NCI-H226 (cell line): Measurements from ENCODE around the gene BAD.

Source experiments
- DNase-seq: peaks from one replicate; pipeline ENCODE4 v3.0.0-alpha.2; 2015

The BAD gene

DNA sequence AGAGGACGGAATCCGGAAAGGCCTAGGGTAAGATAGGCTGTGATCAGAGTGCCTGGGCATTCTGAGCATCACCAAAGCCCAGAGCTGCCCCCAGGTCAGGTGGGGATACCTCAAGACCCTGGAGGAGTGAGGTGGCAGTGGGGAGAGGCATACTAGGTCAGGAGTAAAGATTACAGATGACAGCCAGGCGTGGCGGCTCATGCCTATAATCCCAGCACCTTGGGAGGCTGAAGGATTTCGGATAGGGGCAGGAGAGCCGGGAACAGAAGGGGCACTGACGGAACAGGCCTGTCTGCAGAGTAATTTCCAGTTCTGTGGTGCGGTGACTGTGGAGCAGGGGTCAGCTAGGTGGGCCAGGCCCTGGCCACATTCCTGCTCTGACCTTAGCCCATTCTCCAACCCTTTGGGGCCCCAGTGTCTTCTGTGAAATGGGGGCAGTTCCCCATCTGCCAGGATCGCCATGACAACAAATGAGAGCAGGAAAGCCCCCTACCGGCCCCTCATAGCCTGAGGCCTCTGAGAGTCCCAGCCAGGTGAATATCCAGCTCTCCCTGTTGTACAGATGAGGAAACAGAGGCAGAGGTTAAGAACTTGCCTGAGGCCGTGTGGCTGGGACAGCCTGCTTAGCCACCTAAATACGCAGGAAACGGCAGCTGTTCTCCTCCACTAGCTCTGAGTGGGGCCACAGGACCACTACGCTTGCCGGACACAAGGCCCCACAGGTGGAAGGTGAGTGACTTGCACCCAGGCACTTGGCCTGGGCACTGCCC is 9.2 kb downstream of the BAD start:
- DNase-seq, result no peak

DNA sequence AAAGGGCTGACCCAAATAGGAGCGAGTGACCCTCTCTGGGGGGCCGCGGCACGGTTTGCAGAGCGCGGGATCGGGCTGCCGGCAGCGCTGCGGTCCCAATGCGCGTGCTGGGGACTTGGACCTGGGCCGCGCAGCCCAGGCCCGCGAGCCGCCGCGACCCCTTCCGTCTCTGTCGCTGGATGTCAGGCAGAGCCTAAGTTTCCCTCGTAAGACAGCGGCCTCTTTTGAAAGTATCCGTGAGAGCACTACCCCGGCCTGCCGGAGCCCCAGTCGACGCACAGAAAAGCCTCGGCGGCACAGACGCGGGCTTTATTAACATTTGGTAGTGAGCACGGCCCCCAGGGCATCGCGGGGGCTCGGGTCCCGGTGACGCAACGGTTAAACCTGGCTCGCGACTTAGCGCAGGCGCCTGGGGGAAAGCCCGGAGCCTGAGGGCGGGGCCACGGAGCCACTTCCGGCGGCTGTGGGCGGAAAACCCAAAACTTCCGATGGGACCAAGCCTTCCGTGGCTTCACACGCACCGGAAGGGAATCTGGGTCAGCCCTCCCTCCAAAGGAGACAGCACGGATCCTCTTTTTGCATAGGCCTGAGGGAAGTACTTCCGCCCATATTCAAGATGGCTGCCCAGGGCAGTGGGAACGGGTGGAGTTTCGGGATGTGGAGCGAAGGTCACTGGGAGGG is 14.8 kb downstream of the BAD start:
- DNase-seq, result peak; percentile 100

DNA sequence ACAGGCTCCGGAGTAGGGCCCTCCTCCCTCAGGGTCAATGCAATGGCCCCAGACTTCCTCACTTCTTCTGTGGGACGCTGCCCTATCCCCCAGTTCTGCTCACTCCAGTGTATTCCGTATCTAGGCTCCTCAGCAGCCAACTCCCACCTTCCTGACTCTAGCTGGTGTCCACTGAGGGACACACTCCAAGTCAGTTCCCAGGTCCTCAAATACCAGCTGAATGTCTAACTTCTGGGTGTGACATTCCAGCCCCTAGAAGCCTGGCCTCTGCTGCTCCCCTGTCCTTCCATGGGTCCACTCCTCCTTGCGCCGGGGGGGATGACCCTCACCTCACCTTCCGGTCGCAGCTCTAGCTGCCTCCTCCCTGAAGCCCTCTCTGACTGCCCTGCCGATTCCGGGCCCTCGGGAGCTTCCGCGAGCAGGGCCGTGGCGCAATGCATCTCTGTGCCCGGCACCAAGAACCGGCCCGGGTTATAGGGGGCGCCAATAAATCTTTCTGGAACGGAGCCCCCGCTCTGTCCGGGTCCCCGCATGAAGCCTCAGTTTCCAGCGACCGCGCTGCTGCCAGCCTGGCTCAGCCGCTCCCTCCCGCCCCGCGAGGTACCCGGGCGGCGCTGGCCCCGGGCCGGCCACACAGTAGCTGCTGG is 15.4 kb downstream of the BAD start:
- peak; percentile 77 for DNase-seq

DNA sequence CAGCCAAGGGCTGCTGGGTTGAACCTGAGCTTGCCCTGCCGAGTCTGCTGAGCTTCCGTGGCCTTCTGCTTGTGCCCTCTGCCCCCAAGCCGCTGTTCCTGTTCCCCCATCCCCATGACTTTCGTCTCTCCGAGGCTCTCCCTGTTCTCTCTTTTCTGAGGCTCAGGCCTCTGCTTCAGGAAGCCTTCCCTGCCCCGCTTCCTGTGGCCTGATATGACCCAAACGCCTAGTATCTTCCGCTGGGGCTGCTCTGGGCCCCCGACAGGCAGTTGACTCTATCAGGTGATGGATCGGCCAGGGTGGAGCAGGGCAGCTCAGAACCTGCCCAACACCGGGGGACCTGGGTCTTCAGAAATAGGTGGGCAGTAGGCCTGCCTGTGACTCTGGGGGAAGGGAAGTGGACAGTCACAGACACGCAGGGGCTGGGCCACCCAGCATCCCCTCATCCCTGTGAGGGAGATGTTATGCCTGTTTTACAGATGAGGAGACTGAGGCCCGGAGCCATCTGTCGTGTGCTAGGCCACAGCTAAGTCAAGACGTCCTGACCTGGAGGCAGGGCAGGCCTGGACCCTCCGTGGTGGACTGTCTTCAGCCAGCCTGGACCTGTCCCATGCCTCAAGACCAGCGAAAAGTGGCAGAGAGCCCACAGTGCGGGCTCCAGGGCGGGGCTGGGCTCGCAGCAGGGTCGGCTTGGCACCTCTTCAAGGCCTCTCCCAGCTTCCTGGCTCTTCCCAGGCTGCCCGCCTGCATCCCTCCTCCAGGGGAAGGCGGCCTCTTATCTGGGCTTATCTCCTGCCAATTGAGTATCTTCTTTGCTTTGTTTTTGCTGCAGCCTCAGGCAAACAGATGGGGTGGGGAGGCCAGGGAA is 16.2 kb downstream of the BAD start:
- peak; percentile 95 for DNase-seq

DNA sequence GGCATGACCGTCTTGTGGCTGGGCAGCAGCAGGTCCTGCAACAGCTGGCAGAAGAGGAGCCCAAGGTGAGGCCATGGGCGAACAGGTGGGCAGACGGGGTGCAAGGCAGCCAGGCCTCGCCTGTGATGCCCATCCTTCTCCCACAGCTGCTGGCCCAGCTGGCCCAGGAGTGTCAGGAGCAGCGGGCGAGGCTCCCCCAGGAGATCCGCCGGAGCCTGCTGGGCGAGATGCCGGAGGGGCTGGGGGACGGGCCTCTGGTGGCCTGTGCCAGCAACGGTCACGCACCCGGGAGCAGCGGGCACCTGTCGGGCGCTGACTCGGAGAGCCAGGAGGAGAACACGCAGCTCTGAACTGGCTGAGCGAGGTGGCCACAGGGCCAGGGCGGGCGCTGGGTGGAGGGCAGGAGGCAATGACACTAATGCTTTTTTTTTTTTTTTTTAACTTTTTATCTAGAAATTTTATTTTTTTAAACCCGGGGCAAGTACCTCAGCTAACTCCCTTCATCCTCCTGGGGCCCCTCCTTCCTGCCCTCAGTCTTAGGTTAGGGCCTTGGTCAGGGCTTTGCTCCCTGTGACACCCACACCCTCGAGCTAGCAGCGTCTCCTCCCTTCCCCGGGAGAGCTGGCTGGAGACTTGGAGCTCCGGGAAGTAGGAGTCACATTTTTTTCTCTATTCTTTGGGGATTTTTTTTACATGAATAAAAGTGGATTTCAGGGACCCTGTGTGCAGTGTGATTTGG is 17.1 kb downstream of the BAD start:
- DNase-seq, result no peak

DNA sequence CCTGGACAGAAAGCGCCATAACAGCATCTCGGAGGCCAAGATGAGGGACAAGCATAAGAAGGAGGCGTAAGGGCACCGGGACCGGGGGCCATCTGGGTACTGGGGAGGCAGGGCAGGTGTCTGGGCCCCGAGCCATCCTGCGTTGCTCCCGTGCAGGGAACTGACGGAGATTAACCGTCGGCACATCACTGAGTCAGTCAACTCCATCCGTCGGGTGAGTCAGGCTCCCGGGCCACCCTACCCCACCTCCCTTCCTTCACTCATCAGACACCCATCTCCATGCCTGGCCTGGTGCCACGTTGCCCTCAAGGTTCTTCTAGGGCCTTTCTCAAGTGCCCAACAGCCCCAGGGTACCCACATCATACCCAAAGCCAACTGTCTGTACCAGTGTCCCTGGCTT is 18.1 kb downstream of the BAD start:
- DNase-seq, result peak; percentile 45

DNA sequence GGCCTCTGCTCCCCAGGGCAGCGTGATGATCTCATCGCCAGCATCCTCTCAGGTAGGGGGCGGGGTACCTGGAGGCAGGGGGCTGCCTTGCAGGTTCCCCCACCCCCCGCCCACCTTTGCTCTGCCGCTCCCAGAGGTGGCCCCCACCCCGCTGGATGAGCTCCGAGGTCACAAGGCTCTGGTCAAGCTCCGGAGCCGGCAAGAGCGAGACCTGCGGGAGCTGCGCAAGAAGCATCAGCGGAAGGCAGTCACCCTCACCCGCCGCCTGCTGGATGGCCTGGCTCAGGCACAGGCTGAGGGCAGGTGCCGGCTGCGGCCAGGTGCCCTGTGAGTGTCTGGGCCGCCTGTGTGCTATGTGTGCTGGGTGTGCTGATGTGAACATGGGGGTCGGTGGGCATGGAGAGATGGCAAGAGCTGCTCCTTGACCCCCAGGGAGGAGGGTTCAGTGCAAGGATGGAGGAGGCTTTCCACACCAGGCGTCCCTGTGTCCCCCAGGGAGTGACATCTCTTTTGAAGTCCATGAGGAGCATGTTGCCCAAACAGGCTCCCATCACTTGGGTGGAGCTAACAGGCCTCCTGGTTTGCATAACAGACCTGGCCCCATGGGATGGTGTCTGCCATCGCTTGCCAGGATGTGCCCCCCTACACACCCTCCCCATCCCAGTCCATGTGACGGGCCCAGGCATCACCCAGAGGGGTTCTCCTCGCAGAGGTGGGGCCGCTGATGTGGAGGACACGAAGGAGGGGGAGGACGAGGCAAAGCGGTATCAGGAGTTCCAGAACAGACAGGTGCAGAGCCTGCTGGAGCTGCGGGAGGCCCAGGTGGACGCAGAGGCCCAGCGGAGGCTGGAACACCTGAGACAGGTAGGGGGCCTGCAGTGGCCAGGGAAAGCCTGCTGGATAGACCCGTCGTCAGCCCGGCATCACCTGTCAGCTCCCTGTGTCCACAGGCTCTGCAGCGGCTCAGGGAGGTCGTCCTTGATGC is 19.0 kb downstream of the BAD start:
- no peak for DNase-seq

DNA sequence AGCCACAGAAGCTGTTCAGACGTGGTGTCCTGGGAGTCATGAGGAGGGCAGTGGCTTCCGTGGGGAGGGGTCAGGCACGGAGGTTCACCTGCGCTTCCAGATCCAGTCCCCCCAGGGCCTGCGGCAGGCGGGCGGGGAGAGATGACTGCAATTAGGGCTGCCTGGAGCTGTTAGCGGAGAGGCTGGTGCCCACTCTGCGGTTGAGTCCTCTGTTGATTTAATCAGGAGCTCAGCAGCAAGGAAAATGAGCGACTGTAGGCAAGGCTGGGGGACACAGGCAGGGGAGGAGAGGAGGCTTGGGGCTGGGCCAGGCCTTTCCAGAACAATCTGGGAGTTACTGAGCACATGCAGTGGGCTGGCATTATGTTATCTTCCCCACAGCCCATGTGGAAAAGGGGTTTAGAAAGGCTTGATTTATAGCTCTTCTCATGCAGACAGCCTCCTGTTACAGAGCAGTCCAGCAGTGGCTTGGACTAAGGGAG is 20.1 kb downstream of the BAD start:
- DNase-seq, result no peak

DNA sequence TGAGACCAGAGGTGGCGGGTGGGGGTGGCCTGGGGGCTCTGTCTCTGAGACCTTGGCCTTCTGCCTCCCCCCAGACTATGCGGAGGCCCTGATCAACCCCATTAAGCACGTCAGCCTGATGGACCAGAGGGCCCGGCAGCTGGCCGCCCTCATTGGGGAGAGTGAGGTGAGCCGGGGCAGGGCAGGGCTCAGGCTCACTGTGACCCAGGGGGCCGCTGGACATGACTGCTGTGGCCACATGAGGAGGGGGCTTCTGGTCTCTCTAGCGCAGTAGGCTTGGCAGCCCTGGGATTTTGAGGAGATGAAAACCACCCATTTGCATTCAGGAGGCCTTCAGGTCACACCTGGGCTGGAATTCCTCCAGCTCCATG is 20.5 kb downstream of the BAD start:
- no peak for DNase-seq

DNA sequence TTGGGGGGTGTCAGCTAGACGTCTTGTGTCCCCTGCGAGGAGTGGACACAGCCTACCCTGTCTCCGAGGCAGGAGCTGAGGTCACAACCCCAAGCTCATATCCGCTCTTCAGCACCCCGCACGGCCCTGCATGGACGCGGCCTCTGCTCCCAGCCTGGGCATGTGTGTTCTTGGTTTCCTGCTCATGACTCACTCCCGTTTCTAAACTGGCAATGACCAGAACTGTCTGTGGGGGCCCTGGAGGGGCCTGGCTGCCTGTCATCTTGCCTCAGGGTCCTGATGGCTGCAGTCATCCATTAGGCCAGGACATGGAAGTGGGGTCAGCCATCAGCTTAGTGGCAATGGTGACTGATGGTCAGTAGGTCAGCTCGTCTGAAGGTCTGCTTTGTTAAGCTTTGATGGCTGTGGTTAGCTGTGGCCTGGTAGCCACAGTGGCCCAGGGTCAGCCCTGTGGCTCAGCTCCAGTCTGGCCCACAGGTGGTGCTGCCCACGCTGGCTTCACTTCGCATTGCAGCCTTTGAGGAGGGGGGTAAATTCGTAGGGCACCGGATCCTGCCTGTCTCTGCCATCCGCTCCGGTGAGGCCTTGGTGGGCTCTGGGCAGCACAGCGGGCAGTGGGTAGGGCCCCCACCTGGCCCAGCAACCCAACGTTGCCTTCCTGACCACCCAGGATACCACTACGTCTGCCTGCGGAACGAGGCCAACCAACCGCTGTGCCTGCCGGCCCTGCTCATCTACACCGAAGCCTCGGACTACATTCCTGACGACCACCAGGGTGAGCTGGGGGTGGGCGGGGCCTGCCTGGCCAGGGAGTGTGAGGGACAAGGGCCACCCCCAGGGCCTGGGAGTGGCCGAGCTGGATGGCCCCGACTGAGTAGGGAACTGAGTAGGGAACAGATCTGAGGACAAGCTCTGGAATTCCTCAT is 21.2 kb downstream of the BAD start:
- peak; percentile 33 for DNase-seq

DNA sequence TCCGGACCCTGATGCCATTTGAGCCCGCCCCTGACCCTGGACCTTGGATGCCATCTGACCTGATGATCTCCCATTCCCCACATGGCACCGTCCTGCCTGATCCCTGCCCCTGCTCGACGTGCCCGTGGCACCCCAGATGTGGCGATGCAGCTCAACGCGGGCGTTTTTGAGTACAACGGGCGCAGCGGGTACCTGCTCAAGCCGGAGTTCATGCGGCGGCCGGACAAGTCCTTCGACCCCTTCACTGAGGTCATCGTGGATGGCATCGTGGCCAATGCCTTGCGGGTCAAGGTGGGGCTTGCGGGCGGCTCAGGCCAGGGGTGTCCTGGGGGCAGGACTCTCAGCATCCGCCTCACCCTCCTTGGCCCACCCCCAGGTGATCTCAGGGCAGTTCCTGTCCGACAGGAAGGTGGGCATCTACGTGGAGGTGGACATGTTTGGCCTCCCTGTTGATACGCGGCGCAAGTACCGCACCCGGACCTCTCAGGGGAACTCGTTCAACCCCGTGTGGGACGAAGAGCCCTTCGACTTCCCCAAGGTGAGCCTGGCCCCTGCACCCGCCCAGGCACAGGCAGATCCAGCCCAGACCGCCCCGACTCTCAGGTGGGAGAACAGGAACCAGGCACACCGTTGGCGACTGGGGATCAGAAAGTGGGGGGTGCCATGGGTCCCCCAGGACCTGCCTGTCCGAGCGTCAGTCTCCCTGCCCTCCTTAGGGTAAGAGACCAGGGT is 22.0 kb downstream of the BAD start:
- DNase-seq, result no peak

DNA sequence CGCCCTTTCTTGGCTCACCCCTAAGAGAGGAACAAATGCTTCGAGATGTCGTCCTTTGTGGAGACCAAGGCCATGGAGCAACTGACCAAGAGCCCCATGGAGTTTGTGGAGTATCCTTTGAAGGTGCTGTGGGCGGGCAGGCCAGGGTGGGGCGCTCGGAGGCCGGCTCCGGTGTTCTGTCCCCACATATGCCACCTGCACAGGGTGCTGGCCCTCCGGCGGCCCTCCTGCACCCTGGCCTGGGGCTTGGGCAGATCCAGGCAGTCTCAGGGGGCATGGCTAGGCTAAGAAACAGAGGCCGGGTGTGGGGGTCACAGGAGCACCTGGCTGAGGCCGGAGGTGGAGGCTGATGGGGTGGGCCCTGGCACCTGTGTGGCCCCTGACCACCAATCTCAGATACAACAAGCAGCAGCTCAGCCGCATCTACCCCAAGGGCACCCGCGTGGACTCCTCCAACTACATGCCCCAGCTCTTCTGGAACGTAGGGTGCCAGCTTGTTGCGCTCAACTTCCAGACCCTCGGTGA is 22.8 kb downstream of the BAD start:
- DNase-seq, result no peak

DNA sequence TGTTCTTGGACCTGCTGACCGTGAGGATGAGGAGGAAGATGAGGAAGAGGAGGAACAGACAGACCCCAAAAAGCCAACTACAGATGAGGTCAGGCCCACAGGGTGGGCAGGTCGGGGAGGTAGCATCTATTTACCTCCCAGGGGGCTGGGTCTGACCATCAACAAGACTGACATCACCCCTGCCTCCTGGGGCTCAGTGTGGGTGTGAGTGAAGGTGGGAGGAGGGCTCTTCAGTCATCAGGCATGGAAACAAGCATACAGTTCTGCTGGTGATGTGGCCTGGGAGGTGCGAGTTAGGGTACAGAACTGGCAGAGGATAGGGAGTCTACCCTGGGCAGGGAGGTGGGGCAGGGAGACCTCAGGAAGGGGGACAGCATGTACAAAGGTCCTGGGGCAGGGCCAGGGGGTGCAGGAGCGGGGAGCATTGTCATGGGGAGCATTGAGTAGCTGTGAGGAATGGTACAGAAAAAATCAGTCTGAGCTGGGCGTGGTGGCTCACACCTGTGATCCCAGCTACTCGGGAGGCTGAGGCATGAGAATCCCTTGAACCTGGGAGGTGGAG is 24.2 kb downstream of the BAD start:
- DNase-seq, result no peak

DNA sequence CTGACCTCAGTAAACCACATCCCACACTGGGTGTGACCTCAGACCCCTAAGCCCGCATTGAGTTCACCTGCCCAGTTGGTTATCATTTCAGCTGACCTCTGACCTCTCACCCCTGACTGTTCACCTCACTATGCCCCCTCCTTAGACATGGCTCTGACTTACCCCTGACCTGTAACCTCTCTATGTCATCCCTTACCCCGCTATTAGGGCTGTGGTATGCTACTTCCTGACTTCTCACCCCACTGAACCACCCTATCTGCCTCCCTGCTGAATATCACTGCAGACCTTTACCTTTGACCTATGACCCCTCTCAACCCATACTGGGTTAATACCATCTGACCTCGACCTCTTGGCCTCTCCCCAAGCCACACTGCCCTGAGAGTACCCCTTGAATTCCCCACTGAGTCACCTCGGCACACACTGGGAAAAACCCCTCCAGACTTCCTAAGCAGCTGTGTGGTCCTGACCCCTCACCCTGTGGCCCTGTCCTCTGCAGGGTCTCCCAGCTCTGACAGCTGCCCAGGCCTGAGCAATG is 24.9 kb downstream of the BAD start:
- no peak for DNase-seq

DNA sequence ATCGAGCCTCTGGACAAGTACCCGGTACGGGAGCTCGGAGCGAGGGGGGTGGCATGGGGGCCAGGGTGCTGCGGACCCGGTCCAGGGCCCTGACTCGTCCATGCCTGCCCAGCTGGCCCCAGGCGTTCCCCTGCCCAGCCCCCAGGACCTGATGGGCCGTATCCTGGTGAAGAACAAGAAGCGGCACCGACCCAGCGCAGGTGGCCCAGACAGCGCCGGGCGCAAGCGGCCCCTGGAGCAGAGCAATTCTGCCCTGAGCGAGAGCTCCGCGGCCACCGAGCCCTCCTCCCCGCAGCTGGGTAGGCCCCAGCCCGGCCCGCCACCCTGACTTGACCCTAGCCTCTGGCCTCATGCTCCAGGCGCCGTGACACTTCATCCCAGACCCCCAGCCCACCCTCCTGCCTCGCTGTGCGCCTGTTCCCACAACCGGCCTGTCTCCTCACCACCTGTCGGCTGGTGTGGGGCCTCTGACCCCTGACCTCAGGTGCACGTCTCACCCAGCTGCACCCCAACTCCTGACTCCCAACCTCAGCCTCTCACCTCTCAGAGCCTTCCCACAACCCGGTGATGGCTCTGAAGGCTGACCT is 25.4 kb downstream of the BAD start:
- DNase-seq, result no peak

DNA sequence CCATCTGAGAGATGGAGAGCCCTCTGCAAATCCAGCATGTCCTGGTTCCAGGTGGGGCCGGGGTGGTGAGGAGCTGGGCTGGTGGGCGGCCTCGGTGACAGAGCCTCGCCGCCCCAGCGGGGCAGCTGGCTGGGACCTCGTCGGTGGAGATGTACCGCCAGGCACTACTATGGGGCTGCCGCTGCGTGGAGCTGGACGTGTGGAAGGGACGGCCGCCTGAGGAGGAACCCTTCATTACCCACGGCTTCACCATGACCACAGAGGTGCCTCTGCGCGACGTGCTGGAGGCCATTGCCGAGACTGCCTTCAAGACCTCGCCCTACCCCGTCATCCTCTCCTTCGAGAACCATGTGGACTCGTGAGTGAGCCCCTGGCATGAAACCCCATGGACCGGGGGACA is 26.1 kb downstream of the BAD start:
- no peak for DNase-seq

DNA sequence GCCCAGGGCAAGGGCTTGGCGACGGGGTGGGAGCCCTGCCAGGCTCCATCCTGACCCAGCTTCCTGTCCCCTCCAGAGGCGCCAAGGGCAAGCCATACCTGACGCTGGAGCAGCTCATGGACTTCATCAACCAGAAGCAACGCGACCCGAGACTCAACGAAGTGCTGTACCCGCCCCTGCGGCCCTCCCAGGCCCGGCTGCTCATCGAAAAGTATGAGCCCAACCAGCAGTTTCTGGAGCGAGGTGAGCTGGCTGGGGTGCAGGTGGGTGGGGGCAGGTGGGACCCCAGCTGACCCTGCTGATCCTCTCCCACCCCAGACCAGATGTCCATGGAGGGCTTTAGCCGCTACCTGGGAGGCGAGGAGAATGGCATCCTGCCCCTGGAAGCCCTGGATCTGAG is 28.2 kb downstream of the BAD start:
- no peak for DNase-seq
